Stimulated activated naive CD4-positive, alpha-beta T cell (primary cell): Measurements from ENCODE around the gene TMEM239.
"Not testable (repeated sequence)": the region's sequence is repeated elsewhere in the genome, so short reads cannot be mapped to it uniquely, and the experiment has no call there.

ENCODE experiments used
- DNase-seq, 6 experiments: peaks; one replicate each; lab custom pipeline; 2025; lab: John Stamatoyannopoulos, UW

The TMEM239 gene

DNA sequence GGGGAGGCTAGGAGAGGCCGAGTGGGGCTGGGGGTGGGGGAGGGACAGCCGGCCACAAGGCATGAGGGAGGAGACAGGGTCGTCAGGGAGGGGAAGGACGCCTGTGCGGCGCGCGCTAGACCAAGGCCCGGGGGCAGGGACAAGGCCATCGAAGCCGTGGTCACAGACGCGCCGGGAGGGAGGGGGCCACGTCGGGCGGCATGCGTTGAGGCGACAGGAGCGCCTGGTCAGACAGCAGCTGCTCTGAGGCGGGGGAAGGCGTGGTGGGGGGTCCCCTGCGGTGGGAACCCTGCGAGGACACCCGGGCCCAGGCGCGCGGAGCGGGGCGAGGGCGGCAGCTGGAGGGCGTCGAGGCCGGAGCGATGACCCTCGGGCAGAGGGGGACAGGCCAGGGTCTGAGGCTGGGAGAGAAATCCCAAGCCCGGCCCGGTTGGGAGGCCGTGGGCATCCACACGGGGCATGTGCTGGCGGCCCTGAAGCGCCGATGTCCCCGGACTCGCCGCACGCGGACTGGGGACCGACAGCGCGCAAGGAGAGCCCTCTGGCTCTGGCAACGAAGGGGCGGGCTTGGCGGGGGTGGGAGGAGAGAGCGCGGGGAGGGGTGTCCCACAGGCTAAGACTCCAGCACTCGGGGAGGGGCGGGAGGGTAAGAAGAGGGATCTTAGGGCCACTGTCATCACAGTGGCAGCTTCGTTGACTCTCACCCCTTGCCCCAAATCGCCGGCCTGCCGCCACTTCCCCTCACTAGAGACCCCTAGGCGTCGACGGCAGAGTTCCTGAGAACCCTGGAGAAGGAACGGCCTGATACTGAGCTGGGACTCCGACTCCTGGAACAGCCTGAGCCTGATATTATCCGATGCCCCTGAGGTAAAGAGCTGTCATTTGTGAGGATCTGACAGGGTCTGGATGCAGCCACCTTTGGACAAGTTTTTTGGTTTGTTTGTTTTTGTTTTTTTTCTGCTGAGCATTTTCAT, 5.0 kb downstream of the TMEM239 start:
- no peak for DNase-seq

DNA sequence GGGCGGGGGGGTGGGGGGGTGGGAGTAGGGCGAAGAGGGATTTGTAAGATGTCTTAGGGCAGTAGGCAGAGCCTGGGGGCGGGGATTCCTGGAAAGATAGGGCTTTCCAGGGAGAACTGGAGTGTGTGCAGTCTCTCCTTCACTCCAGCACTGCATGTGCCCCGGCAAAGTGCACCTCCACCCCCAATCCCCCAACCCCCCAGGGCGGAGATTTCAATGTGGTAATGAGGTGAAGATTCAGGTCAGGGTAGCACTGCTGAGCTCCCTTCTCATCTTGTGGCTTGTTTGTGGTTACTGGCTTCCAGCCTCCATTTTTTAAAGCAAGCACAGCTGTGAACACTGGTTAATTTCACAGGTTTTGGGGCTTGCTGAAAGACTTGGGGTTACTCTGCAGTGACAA, 5.9 kb downstream of the TMEM239 start:
- DNase-seq = peak in 5 of 6 experiments; percentile 11 to 62 (median 44)

GRCh38 chr20:2825761-2826160, 9.6 kb downstream of the TMEM239 start:
- DNase-seq = peak in 2 of 6 experiments; percentile 8

GRCh38 chr20:2826655-2827054, 10.5 kb downstream of the TMEM239 start:
- no peak for DNase-seq

DNA sequence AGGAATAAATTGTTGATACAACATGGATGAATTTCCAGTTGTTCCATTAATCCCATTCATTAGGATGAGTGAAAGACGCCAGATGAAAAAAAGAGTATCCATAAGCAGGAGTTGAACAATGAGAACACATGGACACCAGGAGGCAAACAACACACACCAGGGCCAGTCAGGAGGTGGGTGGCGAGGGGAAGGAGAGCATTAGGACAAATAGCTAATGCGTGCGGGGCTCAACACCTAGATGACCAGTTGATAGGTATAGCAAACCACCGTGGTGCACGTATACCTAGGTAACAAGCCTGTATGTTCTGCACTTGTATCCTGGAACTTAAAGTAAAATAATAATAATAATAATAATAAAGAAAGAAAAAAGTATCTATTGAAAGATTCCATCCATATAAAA, 13.2 kb downstream of the TMEM239 start:
- DNase-seq = no peak

GRCh38 chr20:2831206-2831605, 15.0 kb downstream of the TMEM239 start:
- not testable (repeated sequence) for DNase-seq

DNA sequence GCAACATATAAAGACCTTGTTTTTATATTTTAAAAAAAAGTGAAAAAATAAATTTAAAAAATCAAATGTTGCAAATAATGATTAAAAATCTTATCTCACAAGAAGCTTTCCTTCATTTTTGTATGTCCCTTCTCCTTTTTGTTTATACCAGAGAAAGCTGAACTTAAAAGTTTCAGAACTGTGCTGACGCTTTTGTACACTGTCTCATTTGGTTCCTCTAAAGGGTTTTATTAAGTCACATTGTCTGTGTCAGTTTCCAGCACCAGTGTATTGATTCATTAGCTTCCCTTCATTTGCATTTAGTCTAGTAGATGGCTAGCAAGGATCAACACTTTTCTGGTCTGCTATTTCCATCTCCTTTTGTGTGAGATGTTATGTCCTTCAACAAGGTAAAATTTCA, 17.6 kb downstream of the TMEM239 start:
- DNase-seq = no peak

DNA sequence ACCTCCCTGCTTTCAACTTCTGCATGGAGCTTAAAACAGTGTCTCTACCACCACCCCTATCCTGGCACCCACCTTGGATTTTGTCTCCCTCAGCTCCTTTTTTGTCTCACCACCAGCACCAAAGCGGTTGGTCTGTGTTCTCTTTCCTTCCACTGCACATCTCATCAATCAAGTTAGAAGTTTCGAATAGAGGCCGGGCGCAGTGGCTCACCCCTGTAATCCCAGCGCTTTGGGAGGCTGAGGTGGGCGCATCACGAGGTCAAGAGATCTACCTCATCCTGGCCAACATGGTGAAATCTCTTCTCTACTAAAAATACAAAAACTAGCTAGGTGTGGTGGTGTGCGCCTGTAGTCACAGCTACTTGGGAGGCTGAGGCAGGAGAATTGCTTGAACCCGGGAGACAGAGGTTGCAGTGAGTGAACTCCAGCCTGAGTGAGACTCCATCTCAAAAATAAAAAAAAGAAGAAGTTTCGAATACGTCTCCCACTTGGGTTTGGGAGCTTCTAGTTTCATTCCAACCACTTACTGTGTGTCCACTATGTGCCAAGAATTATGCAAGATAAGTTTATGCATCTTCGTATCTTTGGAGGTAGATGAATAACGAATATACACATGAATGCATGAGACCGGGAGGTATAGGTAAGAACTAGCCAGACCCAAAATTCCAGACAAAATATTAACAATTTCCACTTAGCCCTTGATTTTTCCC, 18.4 kb downstream of the TMEM239 start:
- no peak for DNase-seq

DNA sequence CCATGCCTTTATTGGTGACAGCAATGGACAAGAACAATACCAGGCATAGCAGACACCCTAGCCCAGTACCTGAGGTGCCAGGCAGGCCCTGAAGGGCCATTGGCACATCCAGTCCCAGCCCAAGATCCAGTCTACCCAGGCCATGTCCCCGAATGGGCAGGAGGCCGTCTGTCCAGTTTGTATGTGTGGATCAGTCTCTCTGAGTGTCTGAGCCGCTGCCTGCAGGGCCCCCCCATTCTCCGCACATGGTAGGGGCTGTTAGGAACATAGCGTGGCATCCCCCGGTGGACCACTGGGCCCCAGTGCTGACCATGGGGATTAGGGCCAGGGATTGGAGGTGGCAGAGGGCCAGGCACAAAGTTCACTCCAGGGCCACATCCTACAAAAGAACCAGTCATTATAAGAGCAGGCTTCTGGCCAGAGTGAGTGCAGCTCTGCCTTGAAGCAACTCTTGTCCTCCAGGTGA, 19.2 kb downstream of the TMEM239 start:
- DNase-seq = no peak

GRCh38 chr20:2836035-2836434, 19.9 kb downstream of the TMEM239 start:
- DNase-seq = no peak

GRCh38 chr20:2837221-2837960, 21.2 kb downstream of the TMEM239 start:
- no peak for DNase-seq

DNA sequence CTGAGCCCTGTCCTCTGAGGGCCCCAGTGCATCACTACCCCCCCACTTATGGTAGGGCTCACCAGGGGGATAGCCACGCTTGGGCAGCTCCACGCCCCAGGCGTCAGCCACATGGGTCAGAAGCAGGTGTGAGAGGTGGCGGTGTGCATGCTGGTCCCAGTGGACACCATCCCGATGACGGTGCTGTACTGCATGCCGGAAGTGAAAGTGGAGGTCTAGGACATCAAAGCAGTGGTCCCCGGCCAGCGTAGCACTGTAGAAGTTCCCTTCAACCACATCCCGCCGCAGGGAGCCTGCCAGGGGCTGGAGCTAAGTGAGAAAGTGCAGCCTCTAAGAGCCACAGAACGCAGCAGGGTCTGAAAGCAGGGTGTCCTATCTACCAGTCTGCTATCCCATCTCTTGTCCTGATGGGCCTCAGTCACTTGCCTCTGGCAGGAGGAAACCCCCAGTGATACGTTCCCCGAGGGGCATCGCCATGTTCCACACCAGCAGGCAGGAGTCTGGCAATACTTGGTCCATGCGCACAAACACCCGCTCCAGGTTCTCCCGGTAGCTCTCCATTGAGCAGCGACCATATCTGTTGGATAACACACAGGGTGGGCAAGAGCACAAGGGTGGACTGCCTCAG, 22.1 kb downstream of the TMEM239 start:
- DNase-seq = no peak

GRCh38 chr20:2838847-2839671, 22.9 kb downstream of the TMEM239 start:
- no peak for DNase-seq

GRCh38 chr20:2839732-2840137, 23.6 kb downstream of the TMEM239 start:
- DNase-seq = peak in 1 of 6 experiments; percentile 26

DNA sequence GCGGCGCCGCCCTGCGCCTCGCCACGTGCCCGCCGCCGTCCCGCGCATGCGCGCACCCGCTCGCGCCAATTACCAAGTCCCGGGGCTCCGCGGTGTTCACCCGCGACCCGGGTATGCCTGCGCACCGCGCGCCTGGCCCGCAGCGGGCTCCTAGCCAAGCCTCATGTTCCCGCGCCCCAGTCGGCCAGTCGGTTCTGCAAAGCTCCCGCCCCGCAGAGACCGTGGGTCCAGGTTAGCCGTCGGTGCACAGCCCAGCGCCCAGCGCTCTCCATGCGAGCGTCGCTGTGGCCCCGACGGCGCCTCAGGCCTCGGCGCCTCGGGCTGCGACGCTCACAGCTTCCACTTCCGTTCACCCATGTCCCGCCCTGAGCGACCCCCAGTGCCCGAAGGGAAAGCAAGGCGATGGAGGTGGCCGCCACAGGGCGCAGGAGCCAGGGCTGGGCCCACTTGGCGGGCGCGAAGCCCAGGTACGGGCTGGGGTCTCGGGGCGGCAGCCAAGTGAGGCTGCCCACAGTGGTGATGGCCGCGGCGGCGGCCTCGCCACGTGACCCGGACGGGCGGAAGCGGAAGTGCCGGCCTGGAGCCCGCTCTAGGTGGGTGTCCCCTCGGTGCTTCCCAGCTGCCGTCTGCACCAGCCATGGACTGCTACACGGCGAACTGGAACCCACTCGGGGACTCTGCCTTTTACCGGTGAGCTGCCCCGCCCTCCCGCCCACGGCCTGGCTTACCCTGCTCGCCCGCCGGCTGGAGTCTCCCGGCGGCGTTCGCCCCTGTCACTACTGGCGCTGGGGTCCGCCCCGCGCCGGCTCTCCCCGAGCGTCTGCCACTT, 24.2 kb downstream of the TMEM239 start, which contains the start of the genes PCED1A and VPS16:
TSS of gene PCED1A (minus strand) at position 518 of the 829 bp plus-strand sequence. CDS start 743 bp downstream, outside the sequence.
TSS of gene VPS16 (plus strand) at position 608 of the 829 bp plus-strand sequence. CDS start at position 638, 30 bp downstream.
- peak; percentile 80 to 90 (median 85) for DNase-seq

- peak in 2 of 6 experiments; percentile 19 to 40 for DNase-seq
These were observed 24.9 kb downstream of the TMEM239 start for GRCh38 chr20:2840967-2841531.

DNA sequence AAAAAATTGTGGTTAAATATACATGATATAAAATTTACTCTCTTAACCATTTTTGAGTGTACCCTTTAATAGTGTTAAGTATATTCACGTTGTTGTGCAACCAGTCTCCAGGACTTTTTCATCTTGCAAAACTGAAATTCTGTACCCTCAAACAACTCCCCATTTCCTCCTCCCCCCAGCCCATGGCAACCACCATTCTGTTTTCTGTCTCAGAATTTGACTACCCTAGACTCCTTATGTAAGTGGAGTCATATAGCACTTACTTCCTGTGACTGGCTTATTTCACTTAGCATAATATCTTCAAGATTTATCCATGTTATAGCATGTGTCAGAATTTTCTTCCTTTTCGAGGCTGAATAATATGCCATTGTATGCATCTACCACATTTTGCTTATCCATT, 29.4 kb downstream of the TMEM239 start:
- DNase-seq = no peak

DNA sequence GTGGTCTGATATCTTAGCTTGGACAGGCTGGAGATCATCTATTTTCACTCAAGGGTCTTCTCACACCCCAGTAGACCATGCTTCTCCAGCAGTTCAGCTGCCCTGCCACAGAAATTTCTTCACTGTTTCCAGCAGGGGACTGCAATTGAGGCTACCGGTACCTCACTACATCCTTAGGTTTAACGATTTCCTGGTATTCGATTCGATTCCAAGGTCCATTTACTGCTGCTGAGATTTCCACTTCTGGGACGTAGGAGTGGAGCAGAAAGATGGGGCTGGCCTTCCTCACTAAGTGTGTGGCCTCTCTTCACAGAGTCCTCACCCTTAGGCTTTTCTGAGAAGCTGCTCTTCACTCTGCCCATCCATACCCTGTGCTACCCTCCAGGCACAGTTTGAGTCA, 30.5 kb downstream of the TMEM239 start:
- no peak for DNase-seq

- no peak for DNase-seq
These were observed 31.6 kb downstream of the TMEM239 start for GRCh38 chr20:2847802-2848201.
